SK-N-SH (cell line): ENCODE measurements around the gene MINDY1.

Experiments used
- POLR2AphosphoS5 ChIP-seq: IDR thresholded peaks from 2 replicates; pipeline ENCODE4 v1.6.1; 2012; ENCODE audit warnings: low read depth, low read length
- RAD21 ChIP-seq: IDR thresholded peaks from 2 replicates; pipeline ENCODE4 v1.6.1; 2012; ENCODE audit warnings: mild to moderate bottlenecking, low read length
- TF ChIP-seq, protein P1 (sequence below): fragments of 200-600 bp; sonication (generic); IDR thresholded peaks from 2 replicates; pipeline ENCODE4 v1.6.1; 2017; ENCODE audit warnings: antibody characterized with exemption, mild to moderate bottlenecking, moderate library complexity

- TF ChIP-seq, protein P1, sequence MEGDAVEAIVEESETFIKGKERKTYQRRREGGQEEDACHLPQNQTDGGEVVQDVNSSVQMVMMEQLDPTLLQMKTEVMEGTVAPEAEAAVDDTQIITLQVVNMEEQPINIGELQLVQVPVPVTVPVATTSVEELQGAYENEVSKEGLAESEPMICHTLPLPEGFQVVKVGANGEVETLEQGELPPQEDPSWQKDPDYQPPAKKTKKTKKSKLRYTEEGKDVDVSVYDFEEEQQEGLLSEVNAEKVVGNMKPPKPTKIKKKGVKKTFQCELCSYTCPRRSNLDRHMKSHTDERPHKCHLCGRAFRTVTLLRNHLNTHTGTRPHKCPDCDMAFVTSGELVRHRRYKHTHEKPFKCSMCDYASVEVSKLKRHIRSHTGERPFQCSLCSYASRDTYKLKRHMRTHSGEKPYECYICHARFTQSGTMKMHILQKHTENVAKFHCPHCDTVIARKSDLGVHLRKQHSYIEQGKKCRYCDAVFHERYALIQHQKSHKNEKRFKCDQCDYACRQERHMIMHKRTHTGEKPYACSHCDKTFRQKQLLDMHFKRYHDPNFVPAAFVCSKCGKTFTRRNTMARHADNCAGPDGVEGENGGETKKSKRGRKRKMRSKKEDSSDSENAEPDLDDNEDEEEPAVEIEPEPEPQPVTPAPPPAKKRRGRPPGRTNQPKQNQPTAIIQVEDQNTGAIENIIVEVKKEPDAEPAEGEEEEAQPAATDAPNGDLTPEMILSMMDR = peak; percentile 100
- TF ChIP-seq POLR2AphosphoS5 (no peak), RAD21 (peak; percentile 76)
These were observed 27.3 kb downstream of the MINDY1 start for GRCh38 chr1:150979092-150980056.
